GM06990 (cell line): ENCODE data around the gene MAPKAP1.

Experiments used
- DNase-seq: peaks from one replicate; pipeline ENCODE4 v3.0.0-alpha.2; 2011; ENCODE audit not compliant: insufficient read length; ENCODE audit errors: extremely low read depth
- H3K27me3 ChIP-seq: replicated peaks from 2 replicates; pipeline ENCODE4 v1.6.0; 2011; ENCODE audit warnings: low read length; ENCODE audit not compliant: control insufficient read depth, insufficient read depth
- H3K36me3 ChIP-seq: 2 replicates; pipeline ENCODE4 v1.5.1; 2011; ENCODE audit warnings: low read length; ENCODE audit not compliant: control insufficient read depth, insufficient read depth
- H3K4me3 ChIP-seq: replicated peaks from 2 replicates; pipeline ENCODE4 v1.5.1; 2011; ENCODE audit warnings: low read depth, mild to moderate bottlenecking, control low read depth, low read length
- CTCF ChIP-seq: IDR thresholded peaks from 2 replicates; pipeline ENCODE4 v1.5.1; 2011; ENCODE audit warnings: low read length, control low read depth, mild to moderate bottlenecking, inconsistent platforms; ENCODE audit not compliant: insufficient read depth, poor library complexity, severe bottlenecking

Gene MAPKAP1

GRCh38 chr9:125633116-125633745, 73.8 kb downstream of the MAPKAP1 start:
- Histone ChIP-seq H3K4me3 (peak overlapping the region; percentile 47), H3K36me3 (no peaks in the 10 kb centered on the region), H3K27me3 (no peaks in the 10 kb centered on the region)
- no peak for TF ChIP-seq CTCF
- DNase-seq = no peak

GRCh38 chr9:125632321-125633115, 74.5 kb downstream of the MAPKAP1 start:
- no peak for TF ChIP-seq CTCF
- peak overlapping the region; percentile 47 for H3K4me3 ChIP-seq
- DNase-seq = peak; percentile 78
- H3K36me3 ChIP-seq = no peaks in the 10 kb centered on the region
- no peaks in the 10 kb centered on the region for H3K27me3 ChIP-seq

GRCh38 chr9:125631391-125632085, 75.5 kb downstream of the MAPKAP1 start:
- TF ChIP-seq CTCF = peak; percentile 76
- peak; percentile 40 for DNase-seq
- Histone ChIP-seq H3K36me3 (no peaks in the 10 kb centered on the region), H3K4me3 (no peak overlapping the region; the same call in 1 of the 2 replicates), H3K27me3 (no peaks in the 10 kb centered on the region)

GRCh38 chr9:125630436-125630835, 76.6 kb downstream of the MAPKAP1 start:
- no peak for TF ChIP-seq CTCF
- no peak for DNase-seq

GRCh38 chr9:125629446-125629845, 77.6 kb downstream of the MAPKAP1 start:
- no peak overlapping the region for H3K4me3 ChIP-seq
- H3K36me3 ChIP-seq = no peaks in the 10 kb centered on the region
- no peak for TF ChIP-seq CTCF
- DNase-seq = no peak
- no peaks in the 10 kb centered on the region for H3K27me3 ChIP-seq

More at GRCh38 chr9:125630436-125630835, 76.6 kb downstream of the MAPKAP1 start:
- no peak overlapping the region for H3K4me3 ChIP-seq
- no peaks in the 10 kb centered on the region for H3K36me3 ChIP-seq
- no peaks in the 10 kb centered on the region for H3K27me3 ChIP-seq
